HAP-1 (cell line): Measurements from ENCODE around the gene THEM4.
A peak's percentile ranks its signal among the peaks of the same experiment; 100 is the strongest.
"Not testable (repeated sequence)": the region's sequence is repeated elsewhere in the genome, so short reads cannot be mapped to it uniquely, and the experiment has no call there.

ENCODE experiments used
- DNase-seq, 2 experiments: peaks; one replicate each; pipeline ENCODE4 v3.0.0-alpha.2; 2016 to 2020; ENCODE audit warnings: low spot score in 2 of 2
- H3K27me3 ChIP-seq: fragments of 250-450 bp; sonication (Bioruptor Pico); 2 replicates; pipeline ENCODE4 v1.5.1; 2020; ENCODE audit warnings: low read depth, mild to moderate bottlenecking, moderate library complexity
- H3K36me3 ChIP-seq: fragments of 250-450 bp; sonication (Bioruptor Pico); replicated peaks from 2 replicates; pipeline ENCODE4 v1.5.1; 2020; ENCODE audit warnings: mild to moderate bottlenecking
- H3K4me1 ChIP-seq: fragments of 250-450 bp; sonication (Bioruptor Pico); 2 replicates; pipeline ENCODE4 v1.5.1; 2020; ENCODE audit warnings: mild to moderate bottlenecking
- H3K4me3 ChIP-seq: fragments of 250-450 bp; sonication (Bioruptor Pico); 2 replicates; pipeline ENCODE4 v1.5.1; 2020; ENCODE audit warnings: mild to moderate bottlenecking, moderate library complexity
- H3K9me3 ChIP-seq: fragments of 250-450 bp; sonication (Bioruptor Pico); 2 replicates; pipeline ENCODE4 v1.5.1; 2020; ENCODE audit warnings: mild to moderate bottlenecking, moderate library complexity
- in situ Hi-C: fragments of 300-500 bp; cut with MboI; formaldehyde crosslinking; loops from 3 replicates; pipeline ENCODE4 v1.14.3; 2020; ENCODE audit warnings: low sequenced_read_pairs, inconsistent platforms, mixed read lengths

THEM4 gene

GRCh38 chr1:151918156-151918555 is 8.8 kb upstream of the THEM4 start:
- in situ Hi-C loops: no loop called here
- Histone ChIP-seq H3K27me3 (no peaks in the 10 kb centered on the region), H3K4me3 (no peak overlapping the region), H3K36me3 (no peaks in the 10 kb centered on the region), H3K9me3 (no peaks in the 10 kb centered on the region), H3K4me1 (no peaks in the 10 kb centered on the region)
- no peak for DNase-seq

GRCh38 chr1:151916726-151917370 is 7.5 kb upstream of the THEM4 start:
- H3K4me3 ChIP-seq: no peak overlapping the region
- no peaks in the 10 kb centered on the region for H3K4me1 ChIP-seq
- in situ Hi-C loops: no loop called here
- H3K27me3 ChIP-seq: no peaks in the 10 kb centered on the region
- H3K9me3 ChIP-seq: no peaks in the 10 kb centered on the region
- H3K36me3 ChIP-seq: no peaks in the 10 kb centered on the region
- DNase-seq: no peak

DNA sequence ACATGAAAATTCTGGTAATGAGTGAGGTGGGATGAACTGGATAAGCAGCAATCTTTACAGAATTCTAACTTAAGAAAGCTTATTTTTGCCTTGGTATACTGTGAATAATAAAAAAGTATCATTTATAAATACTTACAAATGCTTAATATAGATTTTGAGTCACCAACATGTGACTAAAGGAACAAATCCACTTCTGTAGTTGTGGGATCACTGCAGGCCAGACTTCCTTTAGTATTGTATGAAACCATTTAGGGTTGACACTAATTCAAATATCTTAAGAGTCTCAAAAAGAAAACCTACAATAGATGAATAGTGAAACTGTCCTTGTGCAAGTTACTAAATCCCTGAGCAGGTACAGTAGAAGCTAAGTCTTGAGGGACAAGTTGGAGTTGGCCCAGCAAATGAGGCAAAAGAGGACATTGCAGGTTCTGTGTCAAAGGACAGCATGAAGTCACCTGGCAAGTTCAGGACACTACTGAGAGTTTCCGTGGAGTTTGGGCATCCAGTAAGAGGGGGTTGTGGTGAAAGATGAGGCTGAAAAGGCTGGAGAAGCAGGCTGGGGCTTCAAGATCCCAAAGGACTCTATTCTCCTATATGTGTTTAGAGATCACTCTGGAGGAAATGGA is 5.9 kb upstream of the THEM4 start:
- Histone ChIP-seq H3K36me3 (no peaks in the 10 kb centered on the region), H3K27me3 (no peaks in the 10 kb centered on the region), H3K9me3 (no peaks in the 10 kb centered on the region), H3K4me1 (no peaks in the 10 kb centered on the region), H3K4me3 (no peak overlapping the region)
- no peak for DNase-seq
- in situ Hi-C loops: no loop called here

DNA sequence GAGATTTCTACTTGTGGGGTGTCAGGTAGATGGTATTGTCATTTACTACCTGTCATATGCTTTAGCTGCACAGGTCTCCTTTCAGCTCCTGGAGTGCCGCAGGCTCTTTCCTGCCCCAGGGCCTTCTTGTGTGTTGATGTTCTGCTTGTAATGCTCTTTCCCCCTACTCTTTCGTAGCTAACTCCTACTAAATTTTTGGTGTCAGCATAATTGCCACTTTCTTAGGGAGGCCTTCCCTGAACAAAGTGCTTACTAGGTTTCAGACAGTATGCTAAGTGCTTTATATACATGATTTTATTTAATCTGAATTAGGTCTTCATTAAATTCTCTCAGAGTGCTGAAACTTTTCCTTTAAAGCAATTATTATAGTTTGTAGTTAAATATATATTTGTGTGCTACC is 4.8 kb upstream of the THEM4 start:
- no peak overlapping the region for H3K4me3 ChIP-seq
- in situ Hi-C loops: no loop called here
- no peaks in the 10 kb centered on the region for H3K36me3 ChIP-seq
- H3K9me3 ChIP-seq: no peaks in the 10 kb centered on the region
- H3K4me1 ChIP-seq: no peaks in the 10 kb centered on the region
- DNase-seq: no peak
- no peaks in the 10 kb centered on the region for H3K27me3 ChIP-seq

GRCh38 chr1:151912973-151913372 is 3.7 kb upstream of the THEM4 start:
- Histone ChIP-seq H3K4me3 (no peak overlapping the region), H3K36me3 (peaks cover 1% of the 10 kb centered on the region), H3K4me1 (peaks cover 3% of the 10 kb centered on the region; the same call in 1 of the 2 replicates), H3K27me3 (no peaks in the 10 kb centered on the region), H3K9me3 (peaks cover 3% of the 10 kb centered on the region)
- no peak for DNase-seq
- in situ Hi-C loops: no loop called here

DNA sequence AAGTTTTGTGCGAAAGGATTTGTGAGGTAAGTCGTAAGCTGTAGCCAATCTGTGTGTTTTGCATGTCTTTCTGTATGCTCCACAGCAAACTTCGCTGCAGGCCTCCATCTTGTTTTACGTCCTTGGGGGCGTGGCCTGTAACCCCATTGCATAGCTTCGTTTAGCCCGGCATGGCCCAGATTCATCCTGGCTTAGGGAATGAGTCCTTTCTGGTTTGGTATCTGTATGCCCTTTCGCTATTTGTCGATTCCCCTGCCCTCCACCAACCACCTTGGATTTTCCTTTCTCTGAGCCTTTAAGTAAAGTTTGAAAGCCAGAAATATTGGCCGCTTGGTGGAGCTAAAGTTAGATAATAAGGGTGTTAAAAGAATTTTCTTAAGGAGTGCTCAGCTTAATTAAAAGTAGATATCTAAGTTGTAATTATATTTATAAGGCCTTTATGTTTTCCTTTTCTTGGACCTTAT is 1.1 kb downstream of the THEM4 start:
- Histone ChIP-seq H3K9me3 (peaks cover 16% of the 10 kb centered on the region), H3K27me3 (no peaks in the 10 kb centered on the region), H3K36me3 (peaks cover 11% of the 10 kb centered on the region), H3K4me3 (peak overlapping the region; percentile 81; the same call in 1 of the 2 replicates), H3K4me1 (peaks cover 3% of the 10 kb centered on the region; the same call in 1 of the 2 replicates)
- in situ Hi-C loops: no loop called here
- DNase-seq: peak in 1 of 2 experiments; percentile 13

DNA sequence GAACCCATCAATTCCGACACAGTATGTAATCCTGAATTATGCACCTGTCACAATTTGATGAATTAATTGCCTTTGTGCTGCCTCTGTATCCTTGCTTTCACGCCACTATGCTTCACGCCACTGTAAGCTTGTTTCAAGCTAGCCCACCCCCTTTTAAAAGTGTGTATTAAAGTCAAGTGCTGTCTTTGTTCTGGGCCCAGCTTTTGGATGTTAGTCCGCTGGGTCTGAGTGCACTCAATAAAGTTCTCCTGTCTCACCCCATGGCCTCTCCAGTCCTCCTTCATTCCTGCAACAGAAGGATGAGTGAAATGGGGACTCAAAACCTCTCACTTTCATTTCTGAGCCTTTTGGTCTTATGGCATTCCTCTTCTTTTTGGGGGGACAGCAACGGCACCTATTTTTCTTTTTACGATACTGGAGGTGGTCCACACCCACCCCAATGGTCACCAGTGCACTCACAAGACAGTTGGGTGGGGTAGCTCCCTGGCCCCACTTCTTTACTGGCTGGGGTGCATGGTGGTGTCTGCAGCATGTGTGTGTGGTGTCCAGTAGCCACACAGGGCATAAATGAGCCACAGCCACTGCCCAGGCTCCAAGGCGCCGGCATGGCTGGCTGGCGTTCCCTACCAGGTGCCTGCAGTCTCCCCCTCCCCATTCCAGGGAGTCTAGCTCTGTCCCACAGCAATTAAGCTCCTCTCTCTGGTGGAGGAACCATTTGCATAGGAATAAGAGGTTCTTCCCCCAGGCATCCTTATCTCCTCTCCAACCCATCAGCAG is 1.8 kb downstream of the THEM4 start:
- Histone ChIP-seq H3K4me1 (peaks cover 3% of the 10 kb centered on the region; the same call in 1 of the 2 replicates), H3K4me3 (no peak overlapping the region), H3K36me3 (peaks cover 11% of the 10 kb centered on the region), H3K9me3 (peaks cover 16% of the 10 kb centered on the region), H3K27me3 (no peaks in the 10 kb centered on the region)
- in situ Hi-C loops: no loop called here
- no peak for DNase-seq

DNA sequence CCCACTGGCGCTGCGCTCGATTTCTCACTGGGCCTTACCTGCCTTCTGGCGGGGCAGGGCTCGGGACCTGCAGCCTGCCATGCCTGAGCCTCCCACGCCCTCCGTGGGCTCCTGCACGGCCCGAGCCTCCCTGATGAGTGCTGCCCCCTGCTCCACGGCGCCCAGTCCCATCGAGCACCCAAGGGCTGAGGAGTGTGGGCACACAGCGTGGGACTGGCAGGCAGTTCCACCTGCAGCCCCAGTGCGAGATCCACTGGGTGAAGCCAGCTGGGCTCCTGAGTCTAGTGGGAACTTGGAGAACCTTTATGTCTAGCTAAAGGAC is 3.0 kb downstream of the THEM4 start:
- H3K4me1 ChIP-seq, in situ Hi-C loops, H3K27me3 ChIP-seq, DNase-seq, H3K4me3 ChIP-seq: not testable (repeated sequence)
- Histone ChIP-seq H3K9me3 (peaks cover 19% of the 10 kb centered on the region), H3K36me3 (peaks cover 11% of the 10 kb centered on the region)

GRCh38 chr1:151905443-151906323 is 3.6 kb downstream of the THEM4 start:
- H3K36me3 ChIP-seq: peaks cover 11% of the 10 kb centered on the region
- peaks cover 25% of the 10 kb centered on the region for H3K9me3 ChIP-seq
- H3K27me3 ChIP-seq, in situ Hi-C loops, H3K4me3 ChIP-seq, DNase-seq, H3K4me1 ChIP-seq: not testable (repeated sequence)

GRCh38 chr1:151905070-151905442 is 4.3 kb downstream of the THEM4 start:
- Histone ChIP-seq H3K4me3 (no peak overlapping the region), H3K27me3 (no peaks in the 10 kb centered on the region), H3K36me3 (peaks cover 11% of the 10 kb centered on the region), H3K9me3 (peaks cover 29% of the 10 kb centered on the region), H3K4me1 (peaks cover 3% of the 10 kb centered on the region; the same call in 1 of the 2 replicates)
- in situ Hi-C loops: no loop called here
- DNase-seq: no peak

DNA sequence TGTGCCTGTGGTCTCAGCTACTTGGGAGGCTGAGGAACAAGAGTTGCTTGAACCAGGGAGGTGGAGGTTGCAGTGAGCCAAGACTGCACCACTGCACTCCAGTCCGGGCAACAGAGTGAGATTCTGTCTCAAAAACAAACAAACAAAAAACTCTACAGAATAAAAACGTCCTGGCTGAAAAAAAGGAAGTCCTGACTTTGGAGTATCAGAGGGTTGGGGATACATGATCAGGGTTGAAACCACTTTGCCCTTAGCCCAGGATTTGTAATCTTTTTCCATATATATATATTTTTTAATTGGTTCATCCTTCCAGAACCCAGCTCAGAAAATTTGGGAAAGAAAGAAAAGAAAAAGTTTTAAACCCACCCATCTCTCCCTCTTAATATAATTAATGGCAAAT is 6.5 kb downstream of the THEM4 start:
- in situ Hi-C loops: no loop called here
- peaks cover 26% of the 10 kb centered on the region for H3K9me3 ChIP-seq
- H3K27me3 ChIP-seq: no peaks in the 10 kb centered on the region
- H3K36me3 ChIP-seq: peaks cover 8% of the 10 kb centered on the region
- H3K4me3 ChIP-seq: no peak overlapping the region
- H3K4me1 ChIP-seq: peaks cover 5% of the 10 kb centered on the region; the same call in 1 of the 2 replicates
- DNase-seq: no peak

GRCh38 chr1:151900804-151901203 is 8.5 kb downstream of the THEM4 start:
- peaks cover 18% of the 10 kb centered on the region for H3K9me3 ChIP-seq
- H3K27me3 ChIP-seq, H3K4me3 ChIP-seq, H3K4me1 ChIP-seq, H3K36me3 ChIP-seq, DNase-seq, in situ Hi-C loops: not testable (repeated sequence)

GRCh38 chr1:151898519-151898991 is 10.8 kb downstream of the THEM4 start:
- DNase-seq: no peak
- Histone ChIP-seq H3K36me3 (peaks cover 5% of the 10 kb centered on the region), H3K4me3 (no peak overlapping the region), H3K4me1 (peaks cover 5% of the 10 kb centered on the region; the same call in 1 of the 2 replicates), H3K9me3 (peaks cover 13% of the 10 kb centered on the region), H3K27me3 (no peaks in the 10 kb centered on the region)
- in situ Hi-C loops: no loop called here
